Activated naive CD4-positive, alpha-beta T cell treated with anti-CD3 and anti-CD28 coated beads, Interleukin-2, amount 50 U/mL, for 24 hours (primary cell): ENCODE measurements around the gene TIAM2.

Source experiments
- H3K27ac Mint-ChIP-seq: one replicate; pipeline ENCODE4 v1.8.0; 2021; ENCODE audit warnings: mild to moderate bottlenecking, mixed read lengths
- H3K27me3 Mint-ChIP-seq: one replicate; pipeline ENCODE4 v1.8.0; 2021; ENCODE audit warnings: mixed read lengths
- H3K36me3 Mint-ChIP-seq: one replicate; pipeline ENCODE4 v1.8.0; 2021; ENCODE audit warnings: mixed read lengths
- H3K4me1 Mint-ChIP-seq: one replicate; pipeline ENCODE4 v1.8.0; 2021; ENCODE audit warnings: mixed read lengths
- H3K4me3 Mint-ChIP-seq: one replicate; pipeline ENCODE4 v1.8.0; 2021; ENCODE audit warnings: mild to moderate bottlenecking, mixed read lengths
- H3K9me3 Mint-ChIP-seq: one replicate; pipeline ENCODE4 v1.8.0; 2021; ENCODE audit warnings: mixed read lengths

TIAM2 gene

DNA sequence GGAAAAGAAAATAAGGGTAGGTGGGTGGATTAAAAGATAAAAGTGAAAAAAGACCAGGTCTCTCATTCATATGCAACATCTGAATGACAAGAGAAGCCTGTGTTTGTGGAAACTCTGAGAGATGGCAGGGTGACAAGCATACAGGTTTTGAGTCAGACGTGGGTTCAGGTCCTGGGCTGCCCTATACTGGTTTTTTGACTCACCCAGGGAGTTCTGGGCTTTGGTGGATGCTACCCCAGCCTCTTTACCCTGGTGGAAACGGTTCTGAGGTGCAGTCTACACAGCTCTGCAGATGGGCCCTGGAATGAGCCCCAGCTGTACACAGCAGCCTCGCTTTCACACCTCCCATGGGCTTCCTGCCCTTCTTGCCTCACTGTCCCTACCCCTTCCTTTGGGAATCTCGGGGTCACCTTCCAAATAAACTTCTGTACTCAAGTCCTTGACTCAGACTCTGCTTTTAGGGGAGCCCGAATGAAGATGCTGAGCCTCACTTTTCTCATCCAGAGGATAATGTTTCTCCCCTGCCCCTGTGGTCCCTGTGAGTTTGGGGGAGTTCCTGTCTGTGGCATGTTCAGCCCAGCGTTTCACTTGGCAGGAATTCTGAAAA is 191.0 kb downstream of the TIAM2 start:
- H3K36me3 Mint-ChIP-seq: peaks cover 1% of the 10 kb centered on the region
- H3K4me3 Mint-ChIP-seq: peak overlapping the region; percentile 47
- no peaks in the 10 kb centered on the region for H3K27me3 Mint-ChIP-seq
- peak overlapping the region; percentile 100 for H3K27ac Mint-ChIP-seq
- no peaks in the 10 kb centered on the region for H3K9me3 Mint-ChIP-seq
- peaks cover 53% of the 10 kb centered on the region for H3K4me1 Mint-ChIP-seq

- Mint-ChIP-seq H3K4me1 (peaks cover 44% of the 10 kb centered on the region), H3K9me3 (no peaks in the 10 kb centered on the region), H3K27me3 (no peaks in the 10 kb centered on the region), H3K4me3 (peak overlapping the region; percentile 65), H3K36me3 (peaks cover 1% of the 10 kb centered on the region), H3K27ac (peak overlapping the region; percentile 82)
These were observed 192.0 kb downstream of the TIAM2 start for GRCh38 chr6:155187106-155187505.

DNA sequence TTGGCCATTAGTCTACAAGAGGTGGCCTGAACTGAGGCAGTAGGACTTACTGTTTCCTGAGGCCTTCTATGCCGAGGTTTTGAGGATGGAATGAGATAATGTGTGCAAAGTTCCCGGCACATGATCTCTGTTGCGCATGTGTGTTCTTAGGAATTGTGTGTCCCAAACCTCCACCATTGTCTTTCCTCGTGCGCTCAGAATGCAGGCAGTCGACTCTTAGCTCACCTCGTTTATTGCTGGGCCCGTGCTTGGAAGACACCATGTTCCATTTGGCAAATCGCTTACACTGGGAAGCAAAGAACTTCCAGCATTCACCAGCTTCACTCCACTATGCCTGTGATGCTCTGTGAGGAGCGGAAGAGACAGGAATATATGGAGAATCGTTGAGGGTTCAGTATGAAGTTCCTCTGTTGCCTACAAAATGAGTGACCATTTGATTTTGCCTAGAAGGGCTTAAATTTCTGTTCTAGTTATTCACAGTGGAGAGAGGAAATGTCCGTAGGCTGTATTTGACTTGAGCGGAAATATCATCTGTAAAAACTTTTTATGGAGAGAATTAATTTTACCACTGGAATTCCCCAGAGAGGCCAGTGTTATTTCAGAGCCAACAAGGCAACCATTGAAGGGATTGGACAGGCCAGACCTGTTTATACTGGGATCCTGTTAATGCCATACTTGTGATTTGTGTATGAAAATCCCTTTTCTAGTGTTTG is 193.0 kb downstream of the TIAM2 start:
- Mint-ChIP-seq H3K4me3 (no peak overlapping the region), H3K36me3 (peaks cover 1% of the 10 kb centered on the region), H3K27ac (no peak overlapping the region), H3K4me1 (peaks cover 44% of the 10 kb centered on the region), H3K27me3 (no peaks in the 10 kb centered on the region), H3K9me3 (no peaks in the 10 kb centered on the region)

DNA sequence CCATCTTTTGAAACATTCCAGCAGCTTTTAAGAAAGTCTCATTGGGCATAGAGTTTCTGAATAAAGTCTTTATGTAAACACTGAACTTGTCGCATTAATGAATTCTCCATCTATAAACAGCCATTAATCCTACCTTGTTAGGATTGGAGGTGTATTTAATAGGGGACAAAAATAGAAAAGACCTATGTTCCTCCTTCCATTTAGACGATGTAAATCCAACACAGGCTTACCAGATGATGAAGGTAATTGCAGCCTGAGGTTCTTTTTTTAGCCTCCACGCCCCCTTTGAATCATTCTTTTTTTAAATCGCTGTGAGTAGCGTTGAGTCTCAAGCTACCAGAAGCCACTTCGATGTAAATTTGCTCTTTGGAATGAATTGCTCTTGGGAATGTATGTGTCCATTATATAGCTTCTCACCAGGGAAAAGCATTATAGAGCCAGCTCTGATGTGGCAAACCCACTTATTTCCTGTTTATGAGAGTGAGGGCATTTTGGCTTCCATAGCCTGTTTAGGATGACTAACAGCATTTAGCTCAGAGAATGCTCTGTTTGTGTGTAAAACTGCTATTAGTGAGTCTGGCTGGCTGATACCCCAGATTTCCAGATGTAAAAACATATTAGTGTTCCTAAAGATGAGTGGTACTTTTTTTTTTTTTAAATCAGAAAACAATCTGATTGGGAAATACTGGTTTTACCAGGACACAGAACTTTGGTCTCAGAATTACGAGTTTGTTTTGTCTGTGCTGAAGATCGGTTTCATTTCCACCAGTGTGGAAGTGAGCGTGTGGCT is 193.8 kb downstream of the TIAM2 start:
- Mint-ChIP-seq H3K36me3 (peaks cover 1% of the 10 kb centered on the region), H3K27me3 (no peaks in the 10 kb centered on the region), H3K4me3 (peak overlapping the region; percentile 36), H3K9me3 (no peaks in the 10 kb centered on the region), H3K4me1 (peaks cover 44% of the 10 kb centered on the region), H3K27ac (peak overlapping the region; percentile 32)

DNA sequence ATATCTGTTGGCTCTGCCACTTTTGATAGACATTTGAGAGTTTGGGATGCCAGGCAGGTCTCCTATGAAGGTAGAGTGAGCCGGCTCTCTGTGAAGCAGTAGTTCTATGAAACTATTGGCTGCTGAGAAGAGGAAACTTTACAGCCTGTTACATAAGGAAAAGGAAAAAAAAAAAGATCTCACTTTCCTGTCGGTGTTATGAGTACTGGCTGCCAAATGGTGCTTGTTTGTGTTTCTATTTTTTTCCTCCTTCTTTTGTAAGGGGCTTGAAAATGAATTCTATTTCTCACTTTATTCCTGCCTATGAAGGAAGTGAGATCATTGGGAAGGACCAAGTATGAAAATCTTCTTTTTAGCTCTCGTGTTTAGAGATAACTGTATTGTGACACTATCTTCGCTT is 195.6 kb downstream of the TIAM2 start:
- H3K27ac Mint-ChIP-seq: no peak overlapping the region
- peaks cover 37% of the 10 kb centered on the region for H3K4me1 Mint-ChIP-seq
- H3K36me3 Mint-ChIP-seq: peaks cover 1% of the 10 kb centered on the region
- H3K27me3 Mint-ChIP-seq: no peaks in the 10 kb centered on the region
- H3K4me3 Mint-ChIP-seq: no peak overlapping the region
- H3K9me3 Mint-ChIP-seq: no peaks in the 10 kb centered on the region

DNA sequence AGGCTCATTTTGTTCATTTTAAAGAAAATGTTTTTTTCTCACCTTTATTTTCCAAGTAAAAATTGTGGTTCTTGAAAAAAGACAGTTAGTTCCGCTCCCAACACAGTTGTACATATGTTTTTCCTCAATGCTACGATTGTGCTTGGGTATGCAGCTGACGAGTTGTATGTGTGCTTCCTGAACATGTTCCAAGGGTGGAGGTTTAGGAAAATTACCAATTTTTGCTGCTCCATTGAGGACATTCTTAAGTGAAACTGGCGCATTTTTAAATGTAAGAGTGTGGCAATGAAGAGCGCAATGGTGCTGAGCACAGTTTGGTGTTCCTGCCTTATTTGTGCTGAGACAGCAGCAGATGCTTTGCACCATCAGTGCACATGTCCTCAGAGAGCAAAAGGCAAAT is 198.4 kb downstream of the TIAM2 start:
- no peak overlapping the region for H3K27ac Mint-ChIP-seq
- H3K4me3 Mint-ChIP-seq: no peak overlapping the region
- no peaks in the 10 kb centered on the region for H3K27me3 Mint-ChIP-seq
- H3K36me3 Mint-ChIP-seq: peaks cover 1% of the 10 kb centered on the region
- H3K9me3 Mint-ChIP-seq: no peaks in the 10 kb centered on the region
- H3K4me1 Mint-ChIP-seq: peaks cover 16% of the 10 kb centered on the region

DNA sequence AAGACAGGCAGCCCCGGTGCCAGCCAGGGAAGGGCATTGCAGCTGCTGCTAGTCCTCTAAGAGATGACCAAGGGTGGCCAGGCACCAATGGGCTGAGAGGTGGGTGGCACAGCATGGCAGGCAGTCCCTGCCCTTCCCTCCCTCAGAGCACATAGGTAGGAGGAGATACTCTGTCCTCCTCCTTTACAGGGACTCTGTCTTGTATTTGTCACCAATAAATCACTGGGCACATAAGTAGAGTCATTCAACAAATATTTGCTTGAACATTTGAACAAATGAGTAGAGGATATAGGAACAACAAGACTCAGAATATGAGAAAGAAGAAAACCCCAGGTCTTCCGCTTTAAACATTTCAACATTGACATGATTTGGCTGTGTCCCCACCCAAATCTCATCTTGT is 199.3 kb downstream of the TIAM2 start:
- H3K4me1 Mint-ChIP-seq: peaks cover 8% of the 10 kb centered on the region
- no peaks in the 10 kb centered on the region for H3K9me3 Mint-ChIP-seq
- no peak overlapping the region for H3K27ac Mint-ChIP-seq
- peaks cover 1% of the 10 kb centered on the region for H3K36me3 Mint-ChIP-seq
- H3K4me3 Mint-ChIP-seq: no peak overlapping the region
- H3K27me3 Mint-ChIP-seq: no peaks in the 10 kb centered on the region

DNA sequence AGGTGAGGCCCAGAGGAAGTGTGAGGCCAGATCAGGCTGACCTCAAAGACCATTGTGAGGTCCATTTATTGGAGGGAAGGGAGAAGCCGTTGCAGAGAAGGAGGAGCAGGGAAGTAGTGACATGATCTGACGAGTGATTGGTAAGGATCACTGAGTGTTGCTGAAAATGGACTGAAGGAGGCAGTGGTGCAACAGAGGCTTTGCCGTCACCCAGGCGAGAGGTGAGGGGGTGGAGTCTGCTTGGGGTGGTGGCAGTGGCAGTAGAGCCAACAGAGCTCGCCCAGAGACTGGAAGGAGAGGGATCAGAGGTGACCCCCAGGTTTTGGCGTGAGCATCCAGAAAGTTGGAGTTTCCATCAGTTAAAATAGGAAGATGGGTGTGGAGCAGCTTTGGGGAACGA is 200.8 kb downstream of the TIAM2 start:
- Mint-ChIP-seq H3K4me1 (no peaks in the 10 kb centered on the region), H3K27me3 (peaks cover 1% of the 10 kb centered on the region), H3K27ac (no peak overlapping the region), H3K36me3 (peaks cover 1% of the 10 kb centered on the region), H3K4me3 (no peak overlapping the region), H3K9me3 (no peaks in the 10 kb centered on the region)

- Mint-ChIP-seq H3K9me3 (no peaks in the 10 kb centered on the region), H3K27ac (no peak overlapping the region), H3K4me1 (no peaks in the 10 kb centered on the region), H3K27me3 (peaks cover 3% of the 10 kb centered on the region), H3K36me3 (peaks cover 1% of the 10 kb centered on the region), H3K4me3 (no peak overlapping the region)
These were observed 201.8 kb downstream of the TIAM2 start for GRCh38 chr6:155196911-155197310.

DNA sequence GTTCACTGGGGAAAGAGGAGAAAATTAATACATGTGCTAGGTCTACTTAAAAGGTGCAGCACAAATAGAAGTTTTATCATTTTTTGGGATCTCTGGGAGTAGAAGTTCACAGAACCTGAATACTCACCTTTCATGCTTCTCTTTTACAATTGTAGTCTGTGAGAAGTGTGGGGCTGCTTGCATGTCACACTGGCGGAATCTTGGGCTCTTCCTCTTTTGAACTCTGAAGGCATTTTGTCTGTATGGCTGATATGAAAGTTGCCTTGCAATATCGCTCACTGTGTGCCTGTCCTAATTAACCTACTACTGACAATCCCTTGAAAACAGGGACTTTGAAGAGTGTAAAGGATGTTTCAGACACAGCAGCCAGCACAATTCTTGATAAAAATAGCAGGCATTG is 202.8 kb downstream of the TIAM2 start:
- Mint-ChIP-seq H3K27ac (no peak overlapping the region), H3K27me3 (peaks cover 3% of the 10 kb centered on the region), H3K4me1 (no peaks in the 10 kb centered on the region), H3K36me3 (peaks cover 1% of the 10 kb centered on the region), H3K9me3 (no peaks in the 10 kb centered on the region), H3K4me3 (no peak overlapping the region)

- Mint-ChIP-seq H3K4me3 (no peak overlapping the region), H3K36me3 (peaks cover 1% of the 10 kb centered on the region), H3K27me3 (peaks cover 3% of the 10 kb centered on the region), H3K9me3 (no peaks in the 10 kb centered on the region), H3K27ac (no peak overlapping the region), H3K4me1 (no peaks in the 10 kb centered on the region)
These were observed 204.9 kb downstream of the TIAM2 start for GRCh38 chr6:155200012-155200411.

DNA sequence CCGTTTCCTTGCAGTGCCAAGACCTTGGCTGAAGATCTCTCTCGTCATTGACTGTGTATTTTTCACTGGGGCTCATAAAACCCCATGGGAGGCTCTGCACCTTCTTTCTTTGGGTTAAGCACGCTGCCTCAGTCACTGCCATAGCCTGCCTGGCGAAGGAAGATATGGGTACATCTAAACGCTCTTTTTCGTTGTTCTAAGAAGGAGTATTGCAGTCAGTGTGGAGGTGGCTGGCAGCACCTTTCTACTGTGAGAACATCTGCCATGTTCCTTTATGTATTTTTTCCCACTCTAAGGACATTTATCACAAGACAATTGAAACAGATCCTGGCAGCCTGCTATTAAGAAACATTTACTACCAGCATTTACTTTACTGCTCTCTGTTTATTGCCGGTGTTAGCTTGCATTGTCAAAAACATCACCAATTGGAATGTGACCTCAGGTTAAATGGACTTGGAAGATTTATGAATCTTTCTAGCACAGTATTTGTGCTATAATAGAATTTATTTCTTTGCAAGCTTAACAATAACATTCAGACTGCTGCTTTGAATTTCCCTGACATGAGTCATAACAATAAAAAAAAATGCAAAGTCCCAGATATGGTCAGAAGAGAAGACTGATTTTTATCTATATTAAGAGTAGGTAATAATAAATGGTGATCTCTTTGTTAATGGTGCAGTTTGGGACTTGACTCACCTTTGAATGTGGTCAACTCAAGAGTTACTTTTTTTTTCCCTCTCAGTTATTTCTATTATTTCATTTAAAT is 206.5 kb downstream of the TIAM2 start:
- Mint-ChIP-seq H3K36me3 (peaks cover 1% of the 10 kb centered on the region), H3K4me3 (no peak overlapping the region), H3K4me1 (no peaks in the 10 kb centered on the region), H3K9me3 (no peaks in the 10 kb centered on the region), H3K27me3 (peaks cover 3% of the 10 kb centered on the region), H3K27ac (no peak overlapping the region)

DNA sequence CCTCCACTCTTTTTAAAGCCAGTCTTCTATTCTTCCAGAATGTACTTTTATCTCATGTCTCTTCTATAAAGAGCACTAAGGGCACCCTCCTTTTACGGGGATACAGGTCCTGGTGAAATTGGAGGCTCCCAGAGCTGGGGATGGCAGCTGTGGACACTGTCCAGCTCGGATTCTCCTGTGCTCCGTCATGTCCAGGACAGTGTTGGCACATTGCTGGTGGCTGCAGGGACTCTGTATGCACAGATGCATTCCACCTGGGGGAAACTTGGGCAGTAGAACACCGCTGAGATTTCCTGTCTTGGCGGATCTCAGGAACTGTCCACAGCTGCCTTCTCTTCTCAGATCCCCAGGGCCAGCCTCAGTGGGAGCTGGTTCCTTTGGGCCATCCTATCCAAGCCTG is 212.1 kb downstream of the TIAM2 start:
- Mint-ChIP-seq H3K4me1 (no peaks in the 10 kb centered on the region), H3K27ac (no peak overlapping the region), H3K36me3 (peaks cover 1% of the 10 kb centered on the region), H3K9me3 (no peaks in the 10 kb centered on the region), H3K27me3 (no peaks in the 10 kb centered on the region), H3K4me3 (no peak overlapping the region)

GRCh38 chr6:155212106-155212505 is 217.0 kb downstream of the TIAM2 start:
- no peak overlapping the region for H3K27ac Mint-ChIP-seq
- H3K27me3 Mint-ChIP-seq: no peaks in the 10 kb centered on the region
- no peaks in the 10 kb centered on the region for H3K9me3 Mint-ChIP-seq
- H3K4me3 Mint-ChIP-seq: no peak overlapping the region
- H3K4me1 Mint-ChIP-seq: no peaks in the 10 kb centered on the region
- peaks cover 1% of the 10 kb centered on the region for H3K36me3 Mint-ChIP-seq

DNA sequence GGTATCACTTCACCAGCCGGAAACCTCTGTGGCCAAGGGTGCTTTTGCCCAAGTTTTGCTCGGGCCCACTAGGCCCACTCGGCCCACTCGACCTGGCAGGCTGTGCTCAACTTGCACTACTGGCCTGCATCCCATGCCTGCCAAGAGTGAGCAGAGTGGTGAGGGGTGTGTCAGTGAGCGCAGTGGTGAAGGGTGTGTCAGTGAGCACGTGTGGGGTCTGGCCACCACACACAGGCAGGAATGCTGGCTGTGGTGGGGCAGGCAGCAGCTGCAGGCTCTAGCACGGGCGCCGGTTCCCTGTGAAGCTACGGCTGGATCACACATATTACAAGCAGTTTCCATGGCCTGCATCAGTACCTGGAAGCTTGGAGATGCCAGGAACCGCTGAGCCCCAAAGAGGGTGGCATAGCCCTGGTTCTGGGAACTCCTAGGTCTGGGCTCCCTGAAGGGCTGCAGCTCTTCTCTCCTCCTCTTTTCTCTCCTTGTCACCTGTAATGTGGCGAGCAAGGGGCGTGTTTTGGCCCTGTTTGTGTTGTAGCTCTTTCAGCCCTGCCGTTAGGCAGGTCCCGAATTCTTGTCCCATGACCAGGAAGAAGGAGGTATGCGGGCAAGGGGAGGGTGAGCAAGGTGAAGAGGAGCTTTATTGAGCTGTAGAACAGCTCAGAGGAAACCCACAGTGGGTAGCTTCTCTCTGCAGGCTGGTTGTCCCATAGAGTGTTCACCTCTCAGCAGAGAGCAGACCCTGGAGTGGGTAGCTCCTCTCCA is 217.7 kb downstream of the TIAM2 start:
- H3K4me3 Mint-ChIP-seq: no peak overlapping the region
- no peaks in the 10 kb centered on the region for H3K27me3 Mint-ChIP-seq
- H3K4me1 Mint-ChIP-seq: no peaks in the 10 kb centered on the region
- H3K27ac Mint-ChIP-seq: no peak overlapping the region
- H3K36me3 Mint-ChIP-seq: peaks cover 1% of the 10 kb centered on the region
- no peaks in the 10 kb centered on the region for H3K9me3 Mint-ChIP-seq
